Measurements from ENCODE around the gene ZNF398.
A peak's percentile ranks its signal among the peaks of the same experiment; 100 is the strongest.

ZNF398 gene

DNA sequence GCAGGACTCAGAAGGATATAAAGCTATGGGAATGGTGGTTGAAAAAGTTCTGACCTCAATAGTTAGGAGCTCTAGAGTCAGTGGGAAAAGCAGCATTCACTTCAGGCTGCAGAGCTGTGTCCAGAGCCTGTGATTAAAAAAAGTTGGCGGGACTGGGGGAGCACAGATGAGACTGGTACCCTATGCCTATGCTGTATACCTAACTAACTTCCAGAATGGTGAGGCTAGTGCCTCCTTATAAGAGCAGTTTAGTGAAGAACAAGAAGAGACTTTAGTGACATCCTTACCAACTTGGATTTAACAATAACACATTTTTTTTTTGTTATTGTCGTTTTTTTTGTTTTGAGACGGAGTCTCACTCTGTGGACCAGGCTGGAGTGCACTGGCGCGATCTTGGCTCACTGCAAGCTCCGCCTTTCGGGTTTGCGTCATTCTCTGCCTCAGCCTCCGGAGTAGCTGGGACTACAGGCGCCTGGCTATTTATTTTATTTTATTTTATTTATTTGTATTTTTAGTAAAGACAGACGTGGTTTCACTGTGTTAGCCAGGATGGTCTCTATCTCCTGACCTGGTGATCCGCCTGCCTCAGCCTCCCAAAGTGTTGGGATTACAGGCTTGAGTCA lies 41.5 kb downstream of the ZNF398 start (continued):
- TF ChIP-seq, protein P1, sequence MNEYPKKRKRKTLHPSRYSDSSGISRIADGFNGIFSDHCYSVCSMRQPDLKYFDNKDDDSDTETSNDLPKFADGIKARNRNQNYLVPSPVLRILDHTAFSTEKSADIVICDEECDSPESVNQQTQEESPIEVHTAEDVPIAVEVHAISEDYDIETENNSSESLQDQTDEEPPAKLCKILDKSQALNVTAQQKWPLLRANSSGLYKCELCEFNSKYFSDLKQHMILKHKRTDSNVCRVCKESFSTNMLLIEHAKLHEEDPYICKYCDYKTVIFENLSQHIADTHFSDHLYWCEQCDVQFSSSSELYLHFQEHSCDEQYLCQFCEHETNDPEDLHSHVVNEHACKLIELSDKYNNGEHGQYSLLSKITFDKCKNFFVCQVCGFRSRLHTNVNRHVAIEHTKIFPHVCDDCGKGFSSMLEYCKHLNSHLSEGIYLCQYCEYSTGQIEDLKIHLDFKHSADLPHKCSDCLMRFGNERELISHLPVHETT (tag by site-specific recombination; IDR thresholded peaks at IDR 0.05), result no peak

DNA sequence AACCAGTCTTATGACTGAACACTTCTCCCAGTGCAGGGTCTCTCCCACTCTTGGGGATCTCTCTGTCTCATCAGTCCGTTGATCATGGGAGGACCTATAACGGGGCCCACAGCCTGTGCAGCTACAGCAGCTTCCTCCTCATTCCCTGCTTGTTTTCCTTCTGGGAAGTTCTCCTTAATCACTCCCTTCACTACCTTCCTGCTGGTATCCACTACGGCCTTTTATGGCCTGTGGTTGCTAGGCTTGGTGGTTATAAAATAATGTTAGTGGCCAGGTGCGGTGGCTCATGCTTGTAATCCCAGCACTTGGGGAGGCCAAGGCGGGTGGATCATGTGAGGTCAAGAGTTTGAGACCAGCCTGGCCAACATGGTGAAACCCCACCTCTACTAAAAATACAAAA lies 44.6 kb downstream of the ZNF398 start:
- H3K4me1 ChIP-seq (ENCODE audit: control insufficient read depth, insufficient read depth, low read length), result no peaks in the 10 kb centered on the region
- H3K9me3 ChIP-seq (ENCODE audit: control insufficient read depth, insufficient read depth, low read depth, low read length), result no peaks in the 10 kb centered on the region
- H3K27ac ChIP-seq (ENCODE audit: extremely low read depth, low read depth, low read length), result no peak overlapping the region
- no peak overlapping the region for H3K4me3 ChIP-seq (ENCODE audit: low read depth, low read length)
- TF ChIP-seq ZNF521 (tag by site-specific recombination; IDR thresholded peaks at IDR 0.05) (no peak), ZNF239 (tag by site-specific recombination; IDR thresholded peaks at IDR 0.05) (no peak), ZNF629 (tag by site-specific recombination; IDR thresholded peaks at IDR 0.05) (no peak), ZNF404 (tag by site-specific recombination; IDR thresholded peaks at IDR 0.05) (no peak), ZNF664 (tag by site-specific recombination; IDR thresholded peaks at IDR 0.05) (no peak), ZNF274 (IDR thresholded peaks at IDR 0.05; ENCODE audit: low read length) (no peak), ZNF274 (tag by site-specific recombination; IDR thresholded peaks at IDR 0.05; ENCODE audit: borderline replicate concordance) (no peak), ZNF747 (tag by site-specific recombination; IDR thresholded peaks at IDR 0.05) (no peak)
- ChIA-PET CTCF (interaction anchor here (0.6 kb wide), 1 partner anchor 367 kb away, joined by 3 read pairs; no protein-coding TSS in a partner anchor), POLR2A (no interaction called here)
- peaks cover 0 to 2% of the 10 kb centered on the region in 2 experiments; a peak in 1 of 3 replicates for H3K36me3 ChIP-seq (ENCODE audit: control insufficient read depth in 2 of 2, insufficient read depth in 1 of 2, low read length in 2 of 2)

DNA sequence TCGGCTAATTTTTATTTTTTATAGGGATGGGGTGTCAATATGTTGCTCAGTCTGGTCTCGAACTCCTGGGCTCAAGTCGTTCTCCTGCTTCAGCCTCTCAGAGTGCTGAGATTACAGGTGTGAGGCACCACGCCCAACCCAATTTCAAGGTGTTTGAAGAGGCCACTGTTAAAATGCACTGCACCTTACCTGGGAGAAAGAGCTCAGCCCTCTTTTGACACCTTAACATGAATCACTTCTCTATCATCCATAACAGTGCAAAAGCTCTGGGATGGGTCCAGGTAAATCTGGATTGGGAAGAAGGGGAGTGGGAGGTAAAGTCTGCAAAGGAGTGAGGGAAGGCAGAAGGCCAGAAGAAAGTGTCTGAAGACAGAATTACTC lies 47.5 kb downstream of the ZNF398 start:
- TF ChIP-seq ZSCAN16 (tag by site-specific recombination; IDR thresholded peaks at IDR 0.05) (no peak), RBAK (tag by site-specific recombination; IDR thresholded peaks at IDR 0.05) (no peak), TCF7L2 (IDR thresholded peaks at IDR 0.05; ENCODE audit: borderline replicate concordance, low read depth, low read length) (no peak), ZNF416 (tag by site-specific recombination; IDR thresholded peaks at IDR 0.05) (no peak)
- TF ChIP-seq, protein P2, sequence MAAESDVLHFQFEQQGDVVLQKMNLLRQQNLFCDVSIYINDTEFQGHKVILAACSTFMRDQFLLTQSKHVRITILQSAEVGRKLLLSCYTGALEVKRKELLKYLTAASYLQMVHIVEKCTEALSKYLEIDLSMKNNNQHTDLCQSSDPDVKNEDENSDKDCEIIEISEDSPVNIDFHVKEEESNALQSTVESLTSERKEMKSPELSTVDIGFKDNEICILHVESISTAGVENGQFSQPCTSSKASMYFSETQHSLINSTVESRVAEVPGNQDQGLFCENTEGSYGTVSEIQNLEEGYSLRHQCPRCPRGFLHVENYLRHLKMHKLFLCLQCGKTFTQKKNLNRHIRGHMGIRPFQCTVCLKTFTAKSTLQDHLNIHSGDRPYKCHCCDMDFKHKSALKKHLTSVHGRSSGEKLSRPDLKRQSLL (tag by site-specific recombination; IDR thresholded peaks at IDR 0.05), result 0 out of 2 replicates have a peak, but pooled peaks have one; percentile 17
- H3K4me1 ChIP-seq (ENCODE audit: control insufficient read depth, insufficient read depth, low read length), result no peaks in the 10 kb centered on the region
- CTCF ChIA-PET, result interaction anchor here (0.6 to 1.6 kb wide), 11 partner anchors 9 to 469 kb away, joined by 3 to 13 read pairs (median 5); partner anchors contain the start of genes ZNF398 and ZNF425
- H3K4me3 ChIP-seq (ENCODE audit: low read depth, low read length), result peak overlapping the region; percentile 99
- no peaks in the 10 kb centered on the region for H3K9me3 ChIP-seq (ENCODE audit: control insufficient read depth, insufficient read depth, low read depth, low read length)
- H3K36me3 ChIP-seq (ENCODE audit: control insufficient read depth in 2 of 2, insufficient read depth in 1 of 2, low read length in 2 of 2), result peaks cover 9 to 31% of the 10 kb centered on the region in 2 experiments
- H3K27ac ChIP-seq (ENCODE audit: extremely low read depth, low read depth, low read length), result peak overlapping the region; percentile 95; the same call in 1 of the 2 replicates
- POLR2A ChIA-PET, result interaction anchor here (0.6 to 2.1 kb wide), 15 partner anchors 9 to 430 kb away, joined by 3 to 14 read pairs (median 4); partner anchors contain the start of genes ZNF398 and ZNF783

DNA sequence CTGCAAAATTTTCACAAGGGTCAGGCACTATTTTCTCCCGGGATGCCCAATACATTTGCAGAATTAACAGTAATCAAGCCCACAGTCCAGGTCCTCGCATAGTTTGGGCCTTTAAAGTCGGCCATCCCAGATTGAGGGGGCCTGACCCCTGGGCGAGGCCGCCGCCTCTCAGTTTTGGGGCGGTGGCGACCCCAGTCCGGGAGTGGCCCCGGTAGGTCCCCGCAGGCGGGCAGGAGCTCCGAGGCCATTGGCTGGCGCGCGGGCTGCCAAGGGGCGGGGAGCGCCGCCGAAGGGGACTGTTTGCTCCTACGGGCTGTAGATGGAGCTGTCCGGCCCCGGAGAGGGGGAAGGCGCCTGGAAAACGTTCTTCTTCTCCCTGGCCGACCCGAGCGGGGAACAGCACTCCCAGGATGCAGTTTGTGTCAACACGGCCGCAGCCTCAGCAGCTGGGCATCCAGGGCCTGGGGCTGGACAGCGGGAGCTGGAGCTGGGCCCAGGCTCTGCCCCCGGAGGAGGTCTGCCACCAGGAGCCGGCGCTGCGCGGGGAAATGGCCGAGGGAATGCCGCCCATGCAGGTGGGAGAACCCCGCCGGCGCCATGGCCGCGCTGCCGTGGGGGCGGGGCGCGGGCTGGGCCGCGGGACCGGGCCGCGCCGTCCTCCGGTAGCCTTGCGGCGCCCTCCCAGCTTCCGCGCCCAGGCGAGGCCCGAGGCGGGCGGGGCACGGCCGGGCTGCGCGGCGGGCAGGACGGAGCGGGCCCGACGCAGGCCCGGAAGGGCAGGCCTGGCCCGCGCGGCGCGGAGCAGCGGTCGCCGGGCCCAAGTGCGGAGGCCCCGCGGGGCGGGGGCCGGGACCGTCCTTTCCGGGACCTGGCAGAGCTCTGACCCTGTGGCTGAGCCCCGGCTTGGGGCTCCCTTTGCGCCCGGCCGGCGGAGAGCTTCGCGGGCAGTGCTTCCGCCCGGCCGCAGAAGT lies 48.2 kb downstream of the ZNF398 start, which contains the start of gene ZNF282:
Gene ZNF282, plus strand, starts transcription at position 367 of the 971 bp plus-strand sequence. Its CDS starts 44 bp downstream, at position 411.
- Histone ChIP-seq H3K36me3 (ENCODE audit: control insufficient read depth in 2 of 2, insufficient read depth in 1 of 2, low read length in 2 of 2) (peaks cover 14 to 37% of the 10 kb centered on the region in 2 experiments), H3K4me3 (ENCODE audit: low read depth, low read length) (peak within 1 kb of the TSS; percentile 99), H3K4me1 (ENCODE audit: control insufficient read depth, insufficient read depth, low read length) (no peaks in the 10 kb centered on the region), H3K9me3 (ENCODE audit: control insufficient read depth, insufficient read depth, low read depth, low read length) (no peaks in the 10 kb centered on the region), H3K27ac (ENCODE audit: extremely low read depth, low read depth, low read length) (peak within 1 kb of the TSS; percentile 95)
- POLR2A ChIA-PET, result interaction anchor here (0.5 to 2.1 kb wide), 17 partner anchors 10 to 431 kb away, joined by 3 to 14 read pairs (median 4); partner anchors contain the start of genes ZNF398 and ZNF783
- CTCF ChIA-PET, result interaction anchor here (0.6 to 2.1 kb wide), 17 partner anchors 9 to 468 kb away, joined by 3 to 13 read pairs (median 4); partner anchors contain the start of genes ZNF398 and ZNF425
- TF ChIP-seq ZNF843 (tag by site-specific recombination; IDR thresholded peaks at IDR 0.05) (0 out of 2 replicates have a peak, but pooled peaks have one; percentile 38), ZNF146 (tag by site-specific recombination; IDR thresholded peaks at IDR 0.05) (peak; percentile 33; the same call in 1 of the 2 replicates), ZBTB48 (tag by site-specific recombination; IDR thresholded peaks at IDR 0.05) (peak; percentile 76), ZNF571 (tag by site-specific recombination; IDR thresholded peaks at IDR 0.05) (no peak)
- TF ChIP-seq, protein P3, sequence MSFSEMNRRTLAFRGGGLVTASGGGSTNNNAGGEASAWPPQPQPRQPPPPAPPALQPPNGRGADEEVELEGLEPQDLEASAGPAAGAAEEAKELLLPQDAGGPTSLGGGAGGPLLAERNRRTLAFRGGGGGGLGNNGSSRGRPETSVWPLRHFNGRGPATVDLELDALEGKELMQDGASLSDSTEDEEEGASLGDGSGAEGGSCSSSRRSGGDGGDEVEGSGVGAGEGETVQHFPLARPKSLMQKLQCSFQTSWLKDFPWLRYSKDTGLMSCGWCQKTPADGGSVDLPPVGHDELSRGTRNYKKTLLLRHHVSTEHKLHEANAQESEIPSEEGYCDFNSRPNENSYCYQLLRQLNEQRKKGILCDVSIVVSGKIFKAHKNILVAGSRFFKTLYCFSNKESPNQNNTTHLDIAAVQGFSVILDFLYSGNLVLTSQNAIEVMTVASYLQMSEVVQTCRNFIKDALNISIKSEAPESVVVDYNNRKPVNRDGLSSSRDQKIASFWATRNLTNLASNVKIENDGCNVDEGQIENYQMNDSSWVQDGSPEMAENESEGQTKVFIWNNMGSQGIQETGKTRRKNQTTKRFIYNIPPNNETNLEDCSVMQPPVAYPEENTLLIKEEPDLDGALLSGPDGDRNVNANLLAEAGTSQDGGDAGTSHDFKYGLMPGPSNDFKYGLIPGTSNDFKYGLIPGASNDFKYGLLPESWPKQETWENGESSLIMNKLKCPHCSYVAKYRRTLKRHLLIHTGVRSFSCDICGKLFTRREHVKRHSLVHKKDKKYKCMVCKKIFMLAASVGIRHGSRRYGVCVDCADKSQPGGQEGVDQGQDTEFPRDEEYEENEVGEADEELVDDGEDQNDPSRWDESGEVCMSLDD (tag by site-specific recombination; IDR thresholded peaks at IDR 0.05), result peak; percentile 88
- TF ChIP-seq, protein P4, sequence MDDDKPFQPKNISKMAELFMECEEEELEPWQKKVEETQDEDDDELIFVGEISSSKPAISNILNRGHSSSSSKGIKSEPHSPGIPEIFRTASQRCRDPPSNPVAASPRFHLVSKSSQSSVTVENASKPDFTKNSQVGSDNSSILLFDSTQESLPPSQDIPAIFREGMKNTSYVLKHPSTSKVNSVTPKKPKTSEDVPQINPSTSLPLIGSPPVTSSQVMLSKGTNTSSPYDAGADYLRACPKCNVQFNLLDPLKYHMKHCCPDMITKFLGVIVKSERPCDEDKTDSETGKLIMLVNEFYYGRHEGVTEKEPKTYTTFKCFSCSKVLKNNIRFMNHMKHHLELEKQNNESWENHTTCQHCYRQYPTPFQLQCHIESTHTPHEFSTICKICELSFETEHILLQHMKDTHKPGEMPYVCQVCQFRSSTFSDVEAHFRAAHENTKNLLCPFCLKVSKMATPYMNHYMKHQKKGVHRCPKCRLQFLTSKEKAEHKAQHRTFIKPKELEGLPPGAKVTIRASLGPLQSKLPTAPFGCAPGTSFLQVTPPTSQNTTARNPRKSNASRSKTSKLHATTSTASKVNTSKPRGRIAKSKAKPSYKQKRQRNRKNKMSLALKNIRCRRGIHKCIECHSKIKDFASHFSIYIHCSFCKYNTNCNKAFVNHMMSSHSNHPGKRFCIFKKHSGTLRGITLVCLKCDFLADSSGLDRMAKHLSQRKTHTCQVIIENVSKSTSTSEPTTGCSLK (tag by site-specific recombination; IDR thresholded peaks at IDR 0.05), result no peak

Measured in HEK293 (cell line).